ENCODE measurements around the gene FDXR. TPM values are rescaled to one million over a fixed set of nuclear protein-coding genes. Genes with fewer than 3 reads are reported as not detected.
"Not testable (repeated sequence)": the region's sequence is repeated elsewhere in the genome, so short reads cannot be mapped to it uniquely, and the experiment has no call there.

Gene FDXR
- total RNA-seq, 2 donors from 2014 or later: 17.7 to 26.9 TPM

DNA sequence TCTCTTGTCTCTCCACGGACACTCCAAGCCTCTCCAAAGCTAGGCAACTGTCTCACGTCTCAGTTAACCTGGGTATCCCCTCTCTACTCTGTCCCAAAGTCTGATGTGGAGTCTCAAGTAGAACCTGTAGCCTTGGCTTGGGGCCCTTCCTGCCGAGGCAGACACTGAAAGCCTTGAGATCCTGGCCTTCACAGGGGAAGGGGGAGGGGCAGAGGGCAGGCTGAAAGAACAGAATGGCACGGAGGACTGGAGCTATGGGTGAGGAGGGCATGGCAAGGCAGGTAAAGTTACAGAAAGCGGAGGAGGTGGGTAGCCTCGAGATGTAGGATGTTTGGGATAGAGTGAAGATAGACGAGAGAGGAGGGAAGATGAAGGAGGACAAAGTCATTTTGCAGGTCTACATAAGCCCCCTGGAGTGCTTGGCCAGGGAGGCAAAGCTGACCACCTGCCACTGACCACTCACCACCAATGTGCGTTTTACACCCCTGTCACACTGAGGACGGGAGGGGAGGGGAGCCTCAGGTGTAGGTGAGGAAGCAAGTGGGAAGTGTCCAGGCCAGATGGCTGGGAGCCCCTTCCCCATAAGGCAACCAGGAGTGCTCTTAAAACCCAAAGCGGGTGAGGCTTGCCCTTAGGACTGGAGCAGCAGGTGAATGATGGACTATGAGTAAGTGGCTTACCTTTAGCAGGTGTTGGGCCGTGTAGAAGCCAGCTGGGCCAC lies 1.3 kb downstream of the FDXR start:
- Histone ChIP-seq H3K27ac (no peak overlapping the region), H3K9ac (ENCODE audit: low read depth in 2 of 2, low read length in 2 of 2) (peak overlapping the region in 1 of 2 donors; percentile 77), H3K36me3 (no peaks in the 10 kb centered on the region), H3K27me3 (no peaks in the 10 kb centered on the region), H3K4me1 (peaks cover 5% of the 10 kb centered on the region), H3K4me3 (no peak overlapping the region), H3K9me3 (no peaks in the 10 kb centered on the region)
- TF ChIP-seq, protein P1, sequence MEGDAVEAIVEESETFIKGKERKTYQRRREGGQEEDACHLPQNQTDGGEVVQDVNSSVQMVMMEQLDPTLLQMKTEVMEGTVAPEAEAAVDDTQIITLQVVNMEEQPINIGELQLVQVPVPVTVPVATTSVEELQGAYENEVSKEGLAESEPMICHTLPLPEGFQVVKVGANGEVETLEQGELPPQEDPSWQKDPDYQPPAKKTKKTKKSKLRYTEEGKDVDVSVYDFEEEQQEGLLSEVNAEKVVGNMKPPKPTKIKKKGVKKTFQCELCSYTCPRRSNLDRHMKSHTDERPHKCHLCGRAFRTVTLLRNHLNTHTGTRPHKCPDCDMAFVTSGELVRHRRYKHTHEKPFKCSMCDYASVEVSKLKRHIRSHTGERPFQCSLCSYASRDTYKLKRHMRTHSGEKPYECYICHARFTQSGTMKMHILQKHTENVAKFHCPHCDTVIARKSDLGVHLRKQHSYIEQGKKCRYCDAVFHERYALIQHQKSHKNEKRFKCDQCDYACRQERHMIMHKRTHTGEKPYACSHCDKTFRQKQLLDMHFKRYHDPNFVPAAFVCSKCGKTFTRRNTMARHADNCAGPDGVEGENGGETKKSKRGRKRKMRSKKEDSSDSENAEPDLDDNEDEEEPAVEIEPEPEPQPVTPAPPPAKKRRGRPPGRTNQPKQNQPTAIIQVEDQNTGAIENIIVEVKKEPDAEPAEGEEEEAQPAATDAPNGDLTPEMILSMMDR (IDR thresholded peaks at IDR 0.05): no peak
- DNase-seq: no peak
- intact Hi-C loops (cut with DNase I): no loop called here

DNA sequence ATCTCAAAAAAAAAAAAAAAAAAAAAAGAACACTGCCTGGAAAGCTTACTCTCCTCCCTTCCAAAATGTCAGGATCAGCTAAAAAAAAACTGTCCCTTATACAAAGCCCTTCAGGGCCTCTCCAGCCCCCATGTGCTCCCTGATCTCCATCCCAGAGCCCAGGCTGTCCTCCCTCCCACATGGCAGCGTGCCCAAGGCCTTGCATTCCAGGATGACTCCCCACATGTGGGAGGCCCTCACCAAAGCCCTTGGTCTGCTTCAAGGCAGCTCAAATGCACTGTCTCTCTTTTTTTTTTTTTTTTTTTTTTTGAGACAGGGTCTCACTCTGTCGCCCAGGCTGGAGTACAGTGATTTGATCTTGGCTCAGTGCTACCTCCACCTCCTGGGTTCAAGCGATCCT lies 2.3 kb downstream of the FDXR start:
- H3K4me1 ChIP-seq: peaks cover 5% of the 10 kb centered on the region
- no peaks in the 10 kb centered on the region for H3K36me3 ChIP-seq
- no peaks in the 10 kb centered on the region for H3K9me3 ChIP-seq
- DNase-seq: no peak
- no peaks in the 10 kb centered on the region for H3K27me3 ChIP-seq
- H3K4me3 ChIP-seq: no peak overlapping the region
- intact Hi-C loops (cut with DNase I): no loop called here
- no peak overlapping the region for H3K9ac ChIP-seq (ENCODE audit: low read depth in 2 of 2, low read length in 2 of 2)
- TF ChIP-seq, protein P1 (IDR thresholded peaks at IDR 0.05): no peak
- H3K27ac ChIP-seq: no peak overlapping the region

DNA sequence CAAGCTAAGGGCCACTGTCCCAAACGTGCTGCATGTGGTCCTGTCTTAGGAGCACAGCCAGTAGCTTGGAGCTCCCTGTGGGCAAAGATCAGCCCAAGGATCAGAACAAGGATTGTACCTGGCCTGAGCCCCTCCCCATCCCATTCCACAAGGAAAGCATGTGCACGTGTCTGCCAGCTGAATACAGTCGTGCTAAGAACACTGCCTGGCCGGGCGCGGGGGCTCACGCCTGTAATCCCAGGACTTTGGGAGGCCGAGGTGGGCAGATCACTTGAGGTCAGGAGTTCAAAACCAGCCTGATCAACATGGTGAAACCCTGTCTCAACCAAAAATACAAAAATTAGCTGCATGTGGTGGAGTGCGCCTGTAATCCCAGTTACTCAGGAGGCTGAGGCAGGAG lies 2.8 kb downstream of the FDXR start:
- H3K9ac ChIP-seq (ENCODE audit: low read depth in 2 of 2, low read length in 2 of 2); H3K27ac ChIP-seq; H3K4me1 ChIP-seq; intact Hi-C loops (cut with DNase I); H3K36me3 ChIP-seq; H3K9me3 ChIP-seq; DNase-seq; H3K4me3 ChIP-seq; H3K27me3 ChIP-seq: not testable (repeated sequence)

DNA sequence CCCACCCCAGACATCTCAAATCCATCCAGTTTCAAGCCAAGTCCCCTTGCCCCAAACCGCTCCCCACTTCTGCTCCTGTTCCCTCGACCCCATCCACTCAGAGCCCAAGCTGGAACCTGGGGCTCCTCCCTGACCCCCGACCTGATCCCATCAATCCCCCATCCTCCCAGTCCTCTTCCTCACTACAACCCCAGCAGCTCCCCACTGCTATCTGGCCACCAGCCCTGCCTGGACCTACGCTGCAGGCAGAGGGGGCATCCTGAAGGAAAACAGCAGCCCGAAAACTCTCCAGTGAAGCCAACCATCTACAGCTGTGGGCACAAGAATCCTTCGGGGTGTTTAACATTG lies 3.9 kb downstream of the FDXR start:
- TF ChIP-seq, protein P1 (IDR thresholded peaks at IDR 0.05): no peak
- Histone ChIP-seq H3K27ac (no peak overlapping the region), H3K4me3 (no peak overlapping the region), H3K36me3 (no peaks in the 10 kb centered on the region), H3K9ac (ENCODE audit: low read depth in 2 of 2, low read length in 2 of 2) (no peak overlapping the region), H3K9me3 (no peaks in the 10 kb centered on the region), H3K4me1 (peaks cover 5% of the 10 kb centered on the region), H3K27me3 (no peaks in the 10 kb centered on the region)
- DNase-seq: no peak
- intact Hi-C loops (cut with DNase I): no loop called here

DNA sequence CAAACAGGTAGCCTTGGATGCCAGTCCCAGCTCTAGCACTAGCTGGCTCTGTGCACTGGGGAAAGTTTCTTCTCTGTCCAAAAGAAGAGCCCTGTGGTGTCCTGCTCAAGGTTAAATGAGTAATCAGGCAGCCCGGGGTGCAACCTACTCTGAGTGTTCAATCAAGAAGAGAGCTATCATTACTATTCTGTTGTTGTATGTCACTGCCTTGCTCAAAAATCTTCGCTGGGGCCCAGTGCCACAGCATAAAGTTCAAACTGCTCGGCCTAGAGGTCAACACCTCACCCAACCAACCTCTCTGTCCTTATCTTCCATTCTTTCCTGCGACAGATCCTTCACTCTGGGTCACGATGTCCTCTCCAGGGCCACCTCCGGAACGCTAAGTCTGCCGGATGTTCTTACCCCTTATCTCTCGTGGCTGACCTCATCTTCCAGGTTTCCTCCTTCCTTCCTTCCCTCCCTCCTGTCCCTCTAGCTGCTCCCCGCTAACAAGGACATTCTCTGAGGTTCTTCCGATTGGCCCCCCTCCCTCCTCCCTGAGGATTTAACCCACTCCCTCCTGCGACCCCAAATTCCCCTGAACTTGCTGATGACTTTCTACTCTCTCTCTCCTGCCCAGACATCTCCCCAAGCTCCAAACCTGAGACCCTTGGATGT lies 4.4 kb downstream of the FDXR start:
- Histone ChIP-seq H3K4me3 (no peak overlapping the region), H3K36me3 (no peaks in the 10 kb centered on the region), H3K4me1 (peaks cover 5% of the 10 kb centered on the region), H3K9ac (ENCODE audit: low read depth in 2 of 2, low read length in 2 of 2) (no peak overlapping the region), H3K27ac (no peak overlapping the region), H3K9me3 (no peaks in the 10 kb centered on the region), H3K27me3 (no peaks in the 10 kb centered on the region)
- no peak for DNase-seq
- intact Hi-C loops (cut with DNase I): no loop called here
- TF ChIP-seq, protein P1 (IDR thresholded peaks at IDR 0.05): no peak

DNA sequence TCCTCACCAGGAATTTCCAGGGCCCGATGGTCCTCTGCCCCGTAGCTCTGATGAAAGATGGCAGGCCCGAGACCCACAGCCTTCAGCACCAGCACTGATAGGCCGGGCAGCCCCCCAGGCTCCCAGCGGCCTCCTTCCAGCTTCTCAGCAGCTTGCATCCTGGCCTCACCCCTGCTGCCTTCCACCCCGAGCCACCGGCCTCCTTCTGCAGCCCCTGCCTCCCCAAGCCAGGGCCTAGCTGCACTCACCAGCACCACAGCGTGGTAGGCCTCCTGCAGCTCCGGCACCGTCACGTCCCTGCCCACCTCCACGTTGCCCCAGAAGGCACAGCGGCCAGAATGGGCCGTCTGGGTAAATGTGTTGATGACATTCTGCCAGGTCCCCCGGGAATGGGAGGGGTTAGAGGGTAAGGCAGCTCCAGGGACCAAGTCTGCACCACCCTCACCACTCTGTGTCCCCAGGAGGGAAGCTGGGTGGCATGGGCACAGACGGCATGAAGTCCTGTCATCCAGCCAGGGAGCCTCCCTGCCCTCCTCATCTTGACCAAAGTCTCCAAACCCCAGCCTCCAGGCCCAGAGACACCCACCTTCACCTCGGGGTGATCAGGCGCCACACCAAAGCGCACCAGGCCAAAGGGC lies 6.5 kb downstream of the FDXR start:
- no peak for DNase-seq
- TF ChIP-seq, protein P1 (IDR thresholded peaks at IDR 0.05): no peak
- Histone ChIP-seq H3K27me3 (peaks cover 9% of the 10 kb centered on the region), H3K4me1 (peaks cover 3% of the 10 kb centered on the region), H3K27ac (no peak overlapping the region), H3K9me3 (no peaks in the 10 kb centered on the region), H3K4me3 (no peak overlapping the region), H3K9ac (ENCODE audit: low read depth in 2 of 2, low read length in 2 of 2) (no peak overlapping the region), H3K36me3 (no peaks in the 10 kb centered on the region)
- intact Hi-C loops (cut with DNase I): no loop called here

Measured in colonic mucosa (tissue), 4 donors.